T-helper 22 cell (primary cell): ENCODE measurements around the gene UBAC2.
"Not testable (repeated sequence)": the region's sequence is repeated elsewhere in the genome, so short reads cannot be mapped to it uniquely, and the experiment has no call there.

Experiments used
- DNase-seq: peaks from one replicate; pipeline ENCODE4 v3.0.0-alpha.2; 2020; ENCODE audit warnings: low read depth

Gene UBAC2

DNA sequence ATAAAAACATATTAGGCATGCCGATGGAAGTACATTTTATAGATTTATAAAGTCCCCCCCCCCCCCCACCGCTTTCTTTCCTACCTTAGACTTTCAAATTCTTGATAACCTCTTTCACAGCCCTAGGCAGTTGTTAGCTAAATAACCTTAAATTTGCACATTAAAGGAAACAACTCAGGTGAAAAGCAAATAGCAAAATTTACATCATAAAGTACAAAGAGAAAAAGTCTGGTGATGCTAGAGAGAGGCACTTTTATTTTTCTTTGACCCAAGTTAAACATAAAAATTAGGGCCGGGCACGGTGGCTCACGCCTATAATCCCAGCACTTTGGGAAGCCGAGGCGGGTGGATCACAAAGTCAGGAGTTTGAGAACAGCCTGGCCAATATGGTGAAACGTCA, 15.0 kb upstream of the UBAC2 start:
- no peak for DNase-seq

GRCh38 chr13:99190147-99190985, 10.3 kb upstream of the UBAC2 start:
- DNase-seq, result no peak

GRCh38 chr13:99191336-99191899, 9.2 kb upstream of the UBAC2 start:
- no peak for DNase-seq

GRCh38 chr13:99191900-99192399, 8.7 kb upstream of the UBAC2 start:
- no peak for DNase-seq

GRCh38 chr13:99192480-99192879, 8.2 kb upstream of the UBAC2 start:
- no peak for DNase-seq

DNA sequence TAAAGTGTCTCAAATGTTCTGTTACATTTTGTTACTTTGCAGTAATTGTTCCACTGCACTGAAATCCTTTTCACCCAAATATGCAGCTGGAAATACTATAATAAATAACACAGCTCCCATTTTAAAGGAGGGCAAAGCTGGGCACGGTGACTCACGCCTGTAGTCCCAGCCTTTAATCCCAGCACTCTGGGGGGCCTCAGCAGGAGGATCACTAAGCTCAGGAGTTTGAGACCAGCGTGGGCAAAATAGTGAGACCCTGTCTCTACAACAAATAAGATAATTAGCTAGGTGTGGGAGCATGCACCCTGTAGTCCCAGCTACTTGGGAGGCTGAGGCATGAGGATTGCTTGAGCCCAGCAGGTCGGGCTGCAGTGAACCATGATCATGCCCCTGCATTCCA, 7.5 kb upstream of the UBAC2 start:
- no peak for DNase-seq

- no peak for DNase-seq
Observed at GRCh38 chr13:99196466-99197116, 4.1 kb upstream of the UBAC2 start.

DNA sequence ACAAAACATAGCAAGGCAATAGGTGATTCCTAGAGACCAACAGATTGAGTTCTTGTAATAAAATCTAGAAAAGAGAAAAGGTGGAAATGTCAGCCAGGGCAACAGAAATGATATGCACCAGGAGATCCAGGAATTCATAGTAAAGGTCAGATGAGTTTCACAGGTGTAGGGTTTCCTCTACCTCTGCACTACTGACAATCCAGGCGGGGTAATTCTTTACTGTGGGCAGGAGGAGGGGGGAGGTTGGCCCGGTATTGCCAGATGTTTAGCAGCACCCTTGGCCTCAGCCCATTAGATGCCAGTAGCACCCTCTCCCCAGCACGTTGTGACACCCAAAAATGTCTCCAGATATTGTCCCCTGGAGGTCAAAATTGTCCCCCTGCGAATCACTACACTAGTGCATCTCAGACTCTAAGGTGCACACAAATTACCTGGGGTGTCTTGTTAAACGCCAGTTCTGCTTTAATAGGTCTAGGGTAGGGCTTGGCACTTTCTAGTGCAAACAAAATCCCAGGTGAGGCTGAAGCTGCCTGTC, 3.5 kb upstream of the UBAC2 start:
- no peak for DNase-seq

GRCh38 chr13:99199541-99200431, 868 bp upstream of the UBAC2 start:
- DNase-seq, result peak; percentile 6

DNA sequence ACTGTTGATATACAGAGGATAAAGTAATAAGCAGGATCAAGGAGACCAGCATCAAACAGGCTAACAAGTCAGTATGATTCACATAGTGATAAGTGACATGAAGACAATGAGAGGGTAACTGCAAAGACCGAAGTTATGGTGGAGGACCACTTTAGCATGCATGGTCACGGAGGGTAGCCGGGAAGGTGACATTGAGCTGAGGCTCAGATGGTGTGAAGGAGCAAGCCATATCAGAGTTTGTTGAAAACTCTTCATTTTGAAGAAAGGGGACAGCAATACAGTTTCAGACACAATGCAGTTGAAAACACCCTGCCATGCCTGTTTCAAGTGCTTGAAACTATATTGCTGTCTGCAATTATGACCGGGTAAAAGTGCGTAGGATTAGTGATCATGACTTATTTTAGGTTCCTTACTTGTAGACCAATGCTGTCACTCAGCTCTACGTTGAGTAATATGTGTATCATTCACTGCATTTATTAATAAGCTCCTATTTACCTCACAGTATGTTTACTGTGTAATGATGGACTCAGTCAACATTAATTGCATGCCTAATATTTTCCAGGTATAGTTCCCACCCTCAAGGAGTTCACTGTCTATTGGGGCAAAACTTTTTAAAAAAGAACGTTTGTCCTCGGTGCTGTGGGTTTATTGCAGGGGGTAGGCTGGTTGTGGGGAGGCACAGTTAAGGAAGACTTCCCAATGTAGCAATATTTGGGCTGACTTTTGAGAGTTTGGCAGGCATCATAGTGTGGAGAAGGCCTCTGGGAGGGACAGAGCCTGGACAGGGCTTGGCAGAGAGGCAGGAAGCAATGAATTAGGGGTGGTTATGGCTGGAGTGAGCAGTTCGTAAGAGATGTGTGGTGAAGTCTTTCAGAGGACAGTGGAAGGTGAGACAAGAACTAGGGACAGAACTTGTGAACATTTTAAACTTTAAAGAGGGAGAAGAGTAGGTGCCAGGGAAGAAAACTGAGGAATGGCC, 3.2 kb downstream of the UBAC2 start:
- DNase-seq, result no peak

GRCh38 chr13:99205621-99206220, 5.1 kb downstream of the UBAC2 start:
- no peak for DNase-seq

DNA sequence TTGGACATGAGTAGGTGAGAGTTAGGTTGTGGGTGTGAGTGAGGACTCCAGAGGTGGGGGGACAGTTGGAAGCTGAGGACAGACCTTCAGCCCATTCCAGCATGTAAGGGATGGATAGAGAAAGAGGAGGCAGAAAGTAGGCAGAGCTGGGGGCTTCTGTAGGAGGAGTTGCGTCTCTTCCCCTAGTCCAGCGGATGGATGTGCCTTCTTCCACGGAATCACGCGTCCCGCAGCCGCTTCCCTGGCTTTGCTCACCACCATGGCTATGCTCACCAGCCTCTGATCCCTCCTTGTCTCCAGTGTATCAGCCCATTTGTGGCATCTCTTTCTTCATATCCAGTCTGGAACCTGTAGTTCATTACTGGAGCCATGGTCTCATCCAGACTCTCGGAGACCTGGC, 5.6 kb downstream of the UBAC2 start:
- DNase-seq, result no peak

- no peak for DNase-seq
Observed at GRCh38 chr13:99206873-99207272, 6.2 kb downstream of the UBAC2 start.

DNA sequence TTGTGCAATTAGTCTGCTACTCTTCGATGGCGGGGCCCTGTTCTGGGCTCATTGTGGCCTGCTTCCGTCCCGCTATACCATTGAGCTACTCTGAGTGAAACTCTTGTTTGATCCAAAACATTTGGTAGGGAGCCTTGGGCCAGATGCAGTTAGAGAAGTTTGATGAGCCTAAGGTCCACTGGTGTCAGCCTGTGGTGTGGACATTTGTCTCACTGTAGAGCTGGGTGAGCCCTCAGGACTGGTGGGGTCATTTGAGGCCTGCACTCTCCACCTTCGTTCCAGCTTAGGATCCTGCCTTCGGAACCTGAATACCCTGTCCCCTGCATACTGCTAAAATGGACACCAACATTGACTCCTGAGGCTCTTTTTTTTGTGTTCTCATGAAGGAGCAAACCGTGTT, 6.9 kb downstream of the UBAC2 start:
- no peak for DNase-seq

GRCh38 chr13:99208185-99208584, 7.5 kb downstream of the UBAC2 start:
- no peak for DNase-seq

- DNase-seq, result no peak
Observed at GRCh38 chr13:99208845-99209527, 8.3 kb downstream of the UBAC2 start.

DNA sequence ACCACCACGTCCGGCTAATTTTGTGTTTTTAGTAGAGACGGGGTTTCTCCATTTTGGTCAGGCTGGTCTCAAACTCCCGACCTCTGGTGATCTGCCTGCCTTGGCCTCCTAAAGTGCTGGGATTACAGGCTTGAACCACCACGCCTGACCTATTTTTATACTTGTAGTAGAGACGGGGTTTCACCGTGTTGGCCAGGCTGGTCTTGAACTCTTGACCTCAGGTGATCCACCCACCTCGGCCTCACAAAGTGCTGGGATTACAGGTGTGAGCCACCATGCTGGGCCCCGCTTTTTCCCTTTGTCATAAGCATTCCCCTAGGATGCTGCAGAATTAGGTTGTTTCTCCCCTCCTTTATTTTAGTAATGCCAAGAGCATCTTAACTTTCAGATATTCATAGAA, 10.0 kb downstream of the UBAC2 start:
- not testable (repeated sequence) for DNase-seq

GRCh38 chr13:99211421-99212035, 10.9 kb downstream of the UBAC2 start:
- no peak for DNase-seq

DNA sequence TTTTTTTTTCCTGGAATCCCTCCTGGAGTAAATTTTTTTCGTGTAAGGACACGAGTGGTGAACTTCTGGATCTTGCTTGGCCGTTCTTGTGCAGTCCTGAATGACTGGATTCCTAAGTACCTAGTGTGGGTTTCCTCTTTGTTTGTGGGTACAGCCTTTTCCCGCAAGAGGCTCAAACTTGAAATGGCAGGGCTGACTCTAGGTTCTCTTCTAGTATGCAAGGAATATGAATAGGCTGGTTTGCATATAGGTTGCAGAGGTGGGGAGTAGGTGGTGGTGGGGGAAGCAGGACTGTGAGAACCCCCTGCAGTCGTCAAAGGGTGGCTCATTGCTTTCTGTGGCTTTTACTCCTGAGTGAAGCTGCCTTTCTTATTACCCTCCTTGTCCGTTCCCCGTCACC, 13.6 kb downstream of the UBAC2 start:
- no peak for DNase-seq
